Mesenchymal stem cell (in vitro differentiated cells and primary cell): Measurements from ENCODE around the gene ZFP3.
"Not testable (repeated sequence)": the region's sequence is repeated elsewhere in the genome, so short reads cannot be mapped to it uniquely, and the experiment has no call there.

ENCODE experiments used
- DNase-seq: peaks from one replicate; pipeline ENCODE4 v3.0.0-alpha.2; 2013
- H2AFZ ChIP-seq: one replicate; pipeline ENCODE4 v1.6.1; 2013; ENCODE audit warnings: low read depth, mild to moderate bottlenecking, control low read depth, inconsistent platforms, low read length, moderate library complexity
- H2AK5ac ChIP-seq: 2 replicates; pipeline ENCODE4 v1.6.1; 2013; ENCODE audit warnings: low read length, moderate library complexity, mild to moderate bottlenecking, inconsistent platforms; ENCODE audit not compliant: severe bottlenecking
- H2BK120ac ChIP-seq: one replicate; pipeline ENCODE4 v1.6.1; 2013; ENCODE audit warnings: low read depth, mild to moderate bottlenecking, inconsistent platforms, low read length, moderate library complexity
- H2BK12ac ChIP-seq, 2 experiments: one replicate each; pipeline ENCODE4 v1.6.1; 2013; ENCODE audit warnings: inconsistent platforms in 2 of 2, low read length in 2 of 2, mild to moderate bottlenecking in 2 of 2, moderate library complexity in 2 of 2, control low read depth in 1 of 2
- H2BK15ac ChIP-seq: one replicate; pipeline ENCODE4 v1.6.1; 2013; ENCODE audit warnings: mild to moderate bottlenecking, low read depth, inconsistent platforms; ENCODE audit not compliant: poor library complexity, severe bottlenecking
- H2BK5ac ChIP-seq: 2 replicates; pipeline ENCODE4 v1.6.1; 2013; ENCODE audit warnings: low read depth, mild to moderate bottlenecking, low read length, control low read depth, inconsistent platforms; ENCODE audit not compliant: poor library complexity, severe bottlenecking
- H3K14ac ChIP-seq, 2 experiments: one replicate each; pipeline ENCODE4 v1.6.1; 2013; ENCODE audit warnings: inconsistent platforms in 2 of 2, low read length in 2 of 2, control low read depth in 1 of 2, mild to moderate bottlenecking in 1 of 2, moderate library complexity in 1 of 2
- H3K18ac ChIP-seq, 2 experiments: one replicate each; pipeline ENCODE4 v1.6.1; 2013; ENCODE audit warnings: inconsistent platforms in 2 of 2, low read length in 2 of 2, control low read depth in 1 of 2, low read depth in 1 of 2, mild to moderate bottlenecking in 1 of 2
- H3K23ac ChIP-seq, 2 experiments: one replicate each; pipeline ENCODE4 v1.6.1; 2013; ENCODE audit warnings: inconsistent platforms in 2 of 2, low read length in 2 of 2, mild to moderate bottlenecking in 2 of 2, moderate library complexity in 2 of 2, control low read depth in 1 of 2
- H3K27ac ChIP-seq: 2 replicates; pipeline ENCODE4 v1.5.1; 2013; ENCODE audit warnings: mild to moderate bottlenecking, moderate library complexity, low read length, control low read depth, inconsistent platforms; ENCODE audit not compliant: poor library complexity, severe bottlenecking
- H3K27me3 ChIP-seq, 2 experiments: 2 replicates each; pipeline versions ENCODE4 v1.6.1 to v1.7.0; 2013; ENCODE audit warnings: low read length in 2 of 2, mild to moderate bottlenecking in 2 of 2, moderate library complexity in 2 of 2, control low read depth in 1 of 2, inconsistent platforms in 1 of 2; ENCODE audit not compliant: control insufficient read depth in 1 of 2, insufficient read depth in 1 of 2
- H3K36me3 ChIP-seq, 2 experiments: 2 replicates each; pipeline versions ENCODE4 v1.6.1 to v1.7.0; 2013; ENCODE audit warnings: low read length in 2 of 2, control low read depth in 1 of 2, inconsistent platforms in 1 of 2, low read depth in 1 of 2, mild to moderate bottlenecking in 1 of 2; ENCODE audit not compliant: insufficient read depth in 2 of 2, control insufficient read depth in 1 of 2
- H3K4ac ChIP-seq, 2 experiments: one replicate each; pipeline ENCODE4 v1.6.1; 2013; ENCODE audit warnings: inconsistent platforms in 2 of 2, low read length in 2 of 2, mild to moderate bottlenecking in 2 of 2, moderate library complexity in 2 of 2, control low read depth in 1 of 2, low read depth in 1 of 2
- H3K4me1 ChIP-seq: 2 replicates; pipeline ENCODE4 v1.6.1; 2013; ENCODE audit warnings: low read depth, low read length, control low read depth; ENCODE audit not compliant: control insufficient read depth, insufficient read depth
- H3K4me2 ChIP-seq: 2 replicates; pipeline ENCODE4 v1.6.1; 2013; ENCODE audit warnings: low read length, mild to moderate bottlenecking, inconsistent platforms; ENCODE audit not compliant: poor library complexity, severe bottlenecking
- H3K4me3 ChIP-seq, 2 experiments: 2 replicates each; pipeline versions ENCODE4 v1.5.1 to v1.7.0; 2013; ENCODE audit warnings: low read length in 2 of 2, mild to moderate bottlenecking in 2 of 2, control low read depth in 1 of 2, low read depth in 1 of 2; ENCODE audit not compliant: insufficient read depth in 1 of 2
- H3K79me1 ChIP-seq: replicated peaks from 2 replicates; pipeline ENCODE4 v1.6.1; 2013; ENCODE audit warnings: mild to moderate bottlenecking, control low read depth, low read length, inconsistent platforms; ENCODE audit not compliant: poor library complexity, severe bottlenecking
- H3K9ac ChIP-seq: 2 replicates; pipeline ENCODE4 v1.7.0; 2013; ENCODE audit warnings: mild to moderate bottlenecking, low read length, moderate library complexity
- H3K9me3 ChIP-seq: 2 replicates; pipeline ENCODE4 v1.7.0; 2013; ENCODE audit warnings: mild to moderate bottlenecking, low read length; ENCODE audit not compliant: control insufficient read depth
- H4K8ac ChIP-seq: one replicate; pipeline ENCODE4 v1.6.1; 2013; ENCODE audit warnings: inconsistent platforms, mild to moderate bottlenecking, low read length, moderate library complexity
- H4K91ac ChIP-seq: one replicate; pipeline ENCODE4 v1.6.1; 2013; ENCODE audit warnings: mild to moderate bottlenecking, low read length, inconsistent platforms
- WGBS: methylation state at CpG from one replicate; pipeline ENCODE4 v1.1.7; 2013; ENCODE audit warnings: mixed read lengths; 5-methylcytosine and 5-hydroxymethylcytosine counted together

The ZFP3 gene

DNA sequence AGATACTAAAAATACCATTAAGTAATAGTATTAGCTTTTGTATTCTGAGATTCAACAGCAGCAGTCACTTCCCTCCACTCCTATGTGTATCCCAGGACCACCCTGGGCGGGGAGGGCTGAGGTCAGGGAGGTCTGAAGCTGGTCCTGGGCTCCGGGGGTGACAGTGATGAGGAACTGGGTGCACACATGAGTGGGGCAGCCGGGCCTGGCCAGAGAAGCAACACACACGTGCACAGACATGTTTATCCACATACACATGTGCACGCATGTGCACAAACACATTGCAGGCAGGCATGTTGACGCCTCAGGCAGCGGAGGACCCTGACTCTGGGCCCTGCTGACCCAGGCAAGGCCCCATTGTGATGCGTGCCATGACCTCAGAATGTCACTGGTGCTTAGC, 50.1 kb downstream of the ZFP3 start:
- H3K4ac ChIP-seq, H2BK15ac ChIP-seq, H3K27ac ChIP-seq, H3K9ac ChIP-seq, H2BK120ac ChIP-seq, H3K18ac ChIP-seq, H3K23ac ChIP-seq, H3K9me3 ChIP-seq, H2AK5ac ChIP-seq, H3K79me1 ChIP-seq, H2BK12ac ChIP-seq, H2BK5ac ChIP-seq, H3K4me2 ChIP-seq, DNase-seq, H3K4me1 ChIP-seq, H3K36me3 ChIP-seq, H2AFZ ChIP-seq, H4K8ac ChIP-seq, H4K91ac ChIP-seq, H3K4me3 ChIP-seq: not testable (repeated sequence)
- peaks cover 15 to 41% of the 10 kb centered on the region in 2 experiments for H3K27me3 ChIP-seq
- 76% methylated on average over 8 of the region's 8 CpGs for whole genome bisulfite sequencing
- peak overlapping the region in 1 of 2 experiments; percentile 27 for H3K14ac ChIP-seq

DNA sequence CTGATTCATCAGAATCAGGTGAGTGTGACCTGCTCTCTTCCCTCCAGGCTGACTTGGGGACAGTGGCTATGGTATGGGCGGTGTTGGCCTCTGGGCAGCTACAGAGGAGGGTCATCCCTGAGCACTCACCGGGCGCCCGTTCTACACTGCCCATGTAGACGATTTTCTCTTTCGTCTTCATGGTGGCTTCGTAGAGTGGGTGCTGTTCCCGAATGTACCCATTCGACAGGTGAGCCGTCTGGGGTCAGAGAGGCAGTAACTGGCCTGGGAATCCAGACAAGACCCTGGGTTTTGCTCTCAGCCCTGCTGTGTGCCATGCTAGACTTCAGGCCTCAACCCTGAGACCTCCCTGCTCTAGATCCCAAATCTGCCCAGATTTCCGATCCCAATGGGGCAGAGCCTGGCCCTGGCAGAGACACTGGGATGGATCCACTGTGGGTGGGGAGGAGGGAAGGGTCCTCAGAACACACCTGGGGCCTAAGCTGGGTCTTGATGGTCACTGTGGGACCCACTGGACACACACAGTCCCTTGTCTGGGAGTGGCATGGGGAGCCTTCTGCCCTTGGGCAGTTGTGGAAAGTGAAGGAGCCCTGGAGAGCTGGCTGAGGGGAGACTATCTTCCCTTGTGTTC, 50.8 kb downstream of the ZFP3 start:
- Histone ChIP-seq H2AK5ac (no peak overlapping the region), H2AFZ (no peak overlapping the region), H3K9me3 (no peaks in the 10 kb centered on the region), H3K27ac (no peak overlapping the region), H3K23ac (no peak overlapping the region), H2BK12ac (no peak overlapping the region), H3K4me3 (no peak overlapping the region), H3K4me1 (no peaks in the 10 kb centered on the region), H4K8ac (no peak overlapping the region), H2BK5ac (no peak overlapping the region), H3K4me2 (no peak overlapping the region), H3K9ac (no peak overlapping the region), H4K91ac (no peak overlapping the region), H3K18ac (no peak overlapping the region), H2BK120ac (no peak overlapping the region), H3K4ac (no peak overlapping the region), H3K14ac (no peak overlapping the region), H3K27me3 (peaks cover 8 to 34% of the 10 kb centered on the region in 2 experiments), H2BK15ac (no peak overlapping the region), H3K36me3 (no peaks in the 10 kb centered on the region), H3K79me1 (no peaks in the 10 kb centered on the region)
- no peak for DNase-seq
- 82% methylated on average over 11 of the region's 11 CpGs for WGBS

DNA sequence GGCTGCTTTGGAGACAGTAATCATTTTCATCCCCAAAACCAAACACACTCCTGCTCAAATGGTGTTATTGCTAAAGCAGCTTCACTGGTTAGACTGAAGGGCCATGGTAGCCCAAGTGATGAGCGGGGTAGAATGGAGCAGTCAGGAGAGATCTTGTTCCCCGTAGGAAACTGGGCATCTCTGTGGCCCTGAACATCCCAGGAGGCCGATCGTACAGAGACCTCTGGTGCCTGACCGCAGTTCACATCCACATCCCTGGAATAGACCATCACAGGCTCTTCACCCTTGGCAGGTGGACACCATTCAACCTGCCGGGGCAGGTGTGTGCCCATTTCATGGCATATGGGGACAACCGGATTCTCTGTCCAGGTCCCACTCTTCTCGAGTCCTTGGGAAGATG, 51.5 kb downstream of the ZFP3 start:
- not testable (repeated sequence) for H2BK15ac ChIP-seq, H3K14ac ChIP-seq, H3K79me1 ChIP-seq, H3K18ac ChIP-seq, H3K9me3 ChIP-seq, H3K4me3 ChIP-seq, H3K4me1 ChIP-seq, H2AFZ ChIP-seq, H2BK5ac ChIP-seq, DNase-seq, H2BK12ac ChIP-seq, H4K91ac ChIP-seq, H3K23ac ChIP-seq, H3K4ac ChIP-seq, H4K8ac ChIP-seq, H3K27ac ChIP-seq, H3K9ac ChIP-seq, H2AK5ac ChIP-seq, H2BK120ac ChIP-seq, H3K36me3 ChIP-seq, H3K4me2 ChIP-seq
- 87% methylated on average over 8 of the region's 8 CpGs for WGBS
- H3K27me3 ChIP-seq: peaks cover 4 to 27% of the 10 kb centered on the region in 2 experiments

DNA sequence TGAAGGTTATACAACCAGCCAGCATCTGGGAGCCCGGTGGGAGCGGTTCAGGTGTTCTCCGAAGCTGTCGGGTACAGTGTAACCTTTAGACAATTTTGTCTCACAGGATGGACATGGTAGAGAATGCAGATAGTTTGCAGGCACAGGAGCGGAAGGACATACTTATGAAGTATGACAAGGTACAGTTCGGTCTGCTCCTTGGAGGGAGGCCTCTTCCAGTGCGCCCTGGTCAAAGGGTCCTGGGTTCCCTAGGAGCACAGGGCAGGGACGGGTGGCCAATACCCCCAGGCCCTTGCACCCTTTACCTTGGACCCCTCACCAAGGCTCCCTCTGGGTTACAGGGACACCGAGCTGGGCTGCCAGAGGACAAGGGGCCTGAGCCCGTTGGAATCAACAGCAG, 52.0 kb downstream of the ZFP3 start:
- not testable (repeated sequence) for H2BK120ac ChIP-seq, H3K79me1 ChIP-seq, H3K4ac ChIP-seq, H4K8ac ChIP-seq, H3K18ac ChIP-seq, H3K4me2 ChIP-seq, H3K9me3 ChIP-seq, DNase-seq, H4K91ac ChIP-seq, H3K14ac ChIP-seq, H3K9ac ChIP-seq, H3K36me3 ChIP-seq, H2BK12ac ChIP-seq, H2BK5ac ChIP-seq, H3K4me1 ChIP-seq, H3K23ac ChIP-seq, H3K27ac ChIP-seq, H2AFZ ChIP-seq, H3K4me3 ChIP-seq, H2AK5ac ChIP-seq
- 93% methylated on average over 10 of the region's 10 CpGs for WGBS
- Histone ChIP-seq H3K27me3 (peaks cover 3 to 24% of the 10 kb centered on the region in 2 experiments), H2BK15ac (peak overlapping the region; percentile 5)
